Keratinocyte (primary cell): ENCODE results near the gene CDX1. TPM values are rescaled to one million over a fixed set of nuclear protein-coding genes. Genes with fewer than 3 reads are reported as not detected.

Experiments used
- DNase-seq: peaks from one replicate; pipeline ENCODE4 v3.0.0-alpha.2; 2011; ENCODE audit warnings: low read depth, missing footprints, low spot score
- FAIRE-seq: peaks from 2 replicates; lab custom pipeline; 2011; peaks lifted over from hg19 to GRCh38; lab: Jason Lieb, UNC
- H2AFZ ChIP-seq: 2 replicates; pipeline ENCODE4 v1.6.0; 2012; ENCODE audit warnings: low read length, control low read depth, inconsistent platforms; ENCODE audit not compliant: control insufficient read depth
- H3K27ac ChIP-seq: 2 replicates; pipeline ENCODE4 v1.5.1; 2011; ENCODE audit warnings: low read length; ENCODE audit not compliant: control insufficient read depth, insufficient read depth
- H3K27me3 ChIP-seq: 3 replicates; pipeline ENCODE4 v1.6.0; 2011; ENCODE audit warnings: low read length; ENCODE audit not compliant: control insufficient read depth, insufficient read depth; ENCODE audit errors: extremely low read depth
- H3K36me3 ChIP-seq, 2 experiments: 2 replicates in 1 of 2; 3 replicates in 1 of 2; pipeline ENCODE4 v1.5.1; 2011; ENCODE audit warnings: low read length in 2 of 2, mild to moderate bottlenecking in 1 of 2; ENCODE audit not compliant: control insufficient read depth in 2 of 2, insufficient read depth in 2 of 2; ENCODE audit errors: extremely low read depth in 1 of 2
- H3K4me1 ChIP-seq: 3 replicates; pipeline ENCODE4 v1.5.1; 2011; ENCODE audit warnings: low read length; ENCODE audit not compliant: control insufficient read depth, insufficient read depth; ENCODE audit errors: extremely low read depth
- H3K4me2 ChIP-seq: 3 replicates; pipeline ENCODE4 v1.6.0; 2011; ENCODE audit warnings: low read depth, low read length; ENCODE audit not compliant: control insufficient read depth, insufficient read depth; ENCODE audit errors: extremely low read depth
- H3K4me3 ChIP-seq, 3 experiments: fragments of 200-600 bp in 1 of 3; sonication (generic) in 1 of 3; 2 replicates in 2 of 3; 3 replicates in 1 of 3; pipeline ENCODE4 v1.5.1; 2011 to 2016; ENCODE audit warnings: low read length in 3 of 3, mild to moderate bottlenecking in 3 of 3, control low read depth in 2 of 3, inconsistent platforms in 1 of 3, low read depth in 1 of 3, mixed read lengths in 1 of 3, mixed run types in 1 of 3, moderate library complexity in 1 of 3; ENCODE audit not compliant: control insufficient read depth in 2 of 3, insufficient read depth in 2 of 3; ENCODE audit errors: extremely low read depth in 1 of 3
- H3K79me2 ChIP-seq: 2 replicates; pipeline ENCODE4 v1.6.0; 2012; ENCODE audit warnings: low read length; ENCODE audit not compliant: control insufficient read depth, insufficient read depth
- H3K9ac ChIP-seq: 3 replicates; pipeline ENCODE4 v1.6.0; 2011; ENCODE audit warnings: low read length; ENCODE audit not compliant: control insufficient read depth, insufficient read depth; ENCODE audit errors: extremely low read depth
- H3K9me1 ChIP-seq: 3 replicates; pipeline ENCODE4 v1.6.0; 2011; ENCODE audit warnings: low read length; ENCODE audit not compliant: control insufficient read depth, insufficient read depth; ENCODE audit errors: extremely low read depth
- H3K9me3 ChIP-seq: 2 replicates; pipeline ENCODE4 v1.5.1; 2012; ENCODE audit warnings: low read depth, low read length; ENCODE audit not compliant: control insufficient read depth
- H4K20me1 ChIP-seq: 3 replicates; pipeline ENCODE4 v1.6.0; 2011; ENCODE audit warnings: low read length; ENCODE audit not compliant: control insufficient read depth, insufficient read depth; ENCODE audit errors: extremely low read depth
- EZH2 ChIP-seq: IDR thresholded peaks from one replicate; pipeline ENCODE4 v1.6.1; 2012; ENCODE audit warnings: inconsistent platforms, mild to moderate bottlenecking, low read length, moderate library complexity
- dilution Hi-C: fragments of 300-500 bp; cut with MboI; formaldehyde crosslinking; loops from one replicate; pipeline ENCODE4 v1.7.0; 2020; ENCODE audit warnings: low sequenced_read_pairs; ENCODE audit not compliant: extremely low pct_ligation_motif_present
- polyA plus RNA-seq, 5 experiments: library from polyadenylated mRNA; depleted of rRNA in 3 of 5; stranded (reverse) in 3 of 5; stranded (forward) in 1 of 5; unstranded in 1 of 5; fragments of >200 nt; gene quantifications; 1 replicate in 1 of 5; 2 replicates in 3 of 5; 3 replicates in 1 of 5; pipeline versions ENCODE4 v1.2.1 to v1.2.3, GENCODE V29; 2011 to 2012; ENCODE audit warnings: missing spikeins in 2 of 5, low read depth in 1 of 5, low replicate concordance in 1 of 5
- TF ChIP-seq, protein P1 (sequence below), 3 experiments: IDR thresholded peaks in 1 of 3; conservative IDR thresholded peaks in 1 of 3; optimal IDR thresholded peaks in 1 of 3; 2 replicates in 2 of 3; 3 replicates in 1 of 3; pipeline versions ENCODE3 to v1.5.1; 2011; ENCODE audit warnings: low read length in 3 of 3, mild to moderate bottlenecking in 3 of 3, moderate library complexity in 2 of 3, control low read depth in 1 of 3, inconsistent platforms in 1 of 3; ENCODE audit not compliant: insufficient read depth in 2 of 3; ENCODE audit errors: extremely low read depth in 1 of 3

CDX1 gene
- polyA plus RNA-seq, 1 donor (not counting 4 experiments of a cell fraction or from before 2014, with no cell fraction given) = not detected

DNA sequence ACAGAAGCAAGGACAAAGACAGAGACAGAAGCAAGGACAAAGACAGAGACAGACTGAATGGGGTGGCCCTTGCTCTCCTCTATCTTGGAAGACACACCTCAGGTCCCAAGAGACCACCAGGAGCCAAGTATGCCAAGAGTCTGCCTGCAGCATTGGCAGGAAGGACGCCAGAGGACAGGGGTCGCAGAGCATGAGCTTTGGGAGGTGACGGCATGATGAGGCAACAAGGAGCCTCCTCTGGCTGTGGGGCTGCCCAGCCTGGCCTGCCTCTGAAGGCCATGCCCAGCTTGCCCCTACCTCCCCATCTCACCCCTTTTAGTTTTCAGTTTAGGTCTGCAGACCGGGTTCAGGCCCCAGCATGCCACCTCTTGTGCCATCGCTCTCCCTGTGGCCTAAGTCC is 28.6 kb upstream of the CDX1 start:
- H3K9ac ChIP-seq = no peak overlapping the region
- H3K4me3 ChIP-seq = no peak overlapping the region
- H2AFZ ChIP-seq = no peak overlapping the region
- no peaks in the 10 kb centered on the region for H3K36me3 ChIP-seq
- no peak overlapping the region for H3K27ac ChIP-seq
- H4K20me1 ChIP-seq = no peaks in the 10 kb centered on the region
- no peaks in the 10 kb centered on the region for H3K79me2 ChIP-seq
- peaks cover 4% of the 10 kb centered on the region for H3K4me1 ChIP-seq
- no peaks in the 10 kb centered on the region for H3K9me1 ChIP-seq
- no peaks in the 10 kb centered on the region for H3K9me3 ChIP-seq
- H3K4me2 ChIP-seq = no peak overlapping the region
- no peak for FAIRE-seq
- dilution Hi-C loops = no loop called here
- no peak for DNase-seq
- no peak for TF ChIP-seq EZH2
- TF ChIP-seq, protein P1, sequence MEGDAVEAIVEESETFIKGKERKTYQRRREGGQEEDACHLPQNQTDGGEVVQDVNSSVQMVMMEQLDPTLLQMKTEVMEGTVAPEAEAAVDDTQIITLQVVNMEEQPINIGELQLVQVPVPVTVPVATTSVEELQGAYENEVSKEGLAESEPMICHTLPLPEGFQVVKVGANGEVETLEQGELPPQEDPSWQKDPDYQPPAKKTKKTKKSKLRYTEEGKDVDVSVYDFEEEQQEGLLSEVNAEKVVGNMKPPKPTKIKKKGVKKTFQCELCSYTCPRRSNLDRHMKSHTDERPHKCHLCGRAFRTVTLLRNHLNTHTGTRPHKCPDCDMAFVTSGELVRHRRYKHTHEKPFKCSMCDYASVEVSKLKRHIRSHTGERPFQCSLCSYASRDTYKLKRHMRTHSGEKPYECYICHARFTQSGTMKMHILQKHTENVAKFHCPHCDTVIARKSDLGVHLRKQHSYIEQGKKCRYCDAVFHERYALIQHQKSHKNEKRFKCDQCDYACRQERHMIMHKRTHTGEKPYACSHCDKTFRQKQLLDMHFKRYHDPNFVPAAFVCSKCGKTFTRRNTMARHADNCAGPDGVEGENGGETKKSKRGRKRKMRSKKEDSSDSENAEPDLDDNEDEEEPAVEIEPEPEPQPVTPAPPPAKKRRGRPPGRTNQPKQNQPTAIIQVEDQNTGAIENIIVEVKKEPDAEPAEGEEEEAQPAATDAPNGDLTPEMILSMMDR (optimal IDR thresholded peaks at IDR 0.05 in 1 of 3, IDR thresholded peaks at IDR 0.05 in 1 of 3, conservative IDR thresholded peaks at IDR 0.05 in 1 of 3; ENCODE audit: extremely low read depth in 1 of 3, insufficient read depth in 2 of 3, low read length in 3 of 3) = no peak
- H3K27me3 ChIP-seq = peaks cover 7% of the 10 kb centered on the region

DNA sequence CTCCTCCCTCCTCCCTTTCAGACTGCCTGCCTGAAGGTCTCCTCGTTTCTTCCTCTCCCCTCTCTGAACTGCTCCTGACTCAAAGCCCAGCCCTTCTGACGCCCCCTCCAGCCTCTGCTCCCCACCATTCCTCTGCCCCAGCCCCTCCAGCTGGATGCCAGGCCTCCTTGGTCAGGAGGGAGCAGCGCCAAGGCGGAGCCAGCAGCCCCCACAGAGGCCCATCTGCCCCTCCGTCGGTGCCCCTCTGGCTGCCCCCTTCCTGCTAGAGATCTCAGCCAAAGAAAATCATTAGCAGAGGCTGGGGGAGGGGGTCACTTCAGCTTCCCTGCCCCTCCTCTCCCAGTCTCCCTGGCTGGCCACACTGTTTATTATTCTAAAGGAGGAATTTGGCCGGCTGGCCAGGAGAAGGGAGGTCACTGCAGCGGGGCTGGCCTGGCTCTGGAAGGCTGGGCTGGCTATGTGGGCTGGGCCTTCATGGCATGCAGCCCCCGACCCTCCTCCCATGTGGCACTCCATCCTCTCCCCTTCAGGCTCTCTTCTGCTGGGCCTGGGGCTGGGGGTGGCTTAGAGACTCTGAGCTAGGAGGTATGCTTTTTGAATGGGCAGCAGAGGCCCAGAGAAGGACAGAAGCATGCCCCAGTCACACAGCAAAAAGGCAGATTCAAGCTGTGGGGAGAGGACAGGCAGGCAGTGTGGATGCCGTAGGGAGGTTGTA is 27.9 kb upstream of the CDX1 start:
- DNase-seq (no peak), FAIRE-seq (no peak)
- Histone ChIP-seq H3K4me1 (peaks cover 12% of the 10 kb centered on the region), H4K20me1 (no peaks in the 10 kb centered on the region), H3K4me3 (no peak overlapping the region), H3K27ac (no peak overlapping the region), H3K9ac (no peak overlapping the region), H2AFZ (no peak overlapping the region), H3K9me3 (no peaks in the 10 kb centered on the region), H3K36me3 (no peaks in the 10 kb centered on the region), H3K79me2 (no peaks in the 10 kb centered on the region), H3K9me1 (no peaks in the 10 kb centered on the region), H3K27me3 (peaks cover 7% of the 10 kb centered on the region), H3K4me2 (no peak overlapping the region)
- TF ChIP-seq, protein P1 (optimal IDR thresholded peaks at IDR 0.05 in 1 of 3, IDR thresholded peaks at IDR 0.05 in 1 of 3, conservative IDR thresholded peaks at IDR 0.05 in 1 of 3; ENCODE audit: extremely low read depth in 1 of 3, insufficient read depth in 2 of 3, low read length in 3 of 3) = no peak
- no peak for TF ChIP-seq EZH2
- dilution Hi-C loops = no loop called here
